ENCODE measurements around the gene NR1D1.
A peak's percentile ranks its signal among the peaks of the same experiment; 100 is the strongest.

The NR1D1 gene

GRCh38 chr17:40111221-40112128 is 11.1 kb upstream of the NR1D1 start:
- DNase-seq, result peak; percentile 85

GRCh38 chr17:40110026-40110845 is 9.8 kb upstream of the NR1D1 start:
- no peak for DNase-seq

- DNase-seq, result no peak
These were observed 8.8 kb upstream of the NR1D1 start for GRCh38 chr17:40108970-40109824.

- DNase-seq, result no peak
These were observed 7.3 kb upstream of the NR1D1 start for GRCh38 chr17:40107522-40108174.

- DNase-seq, result no peak
These were observed 6.6 kb upstream of the NR1D1 start for GRCh38 chr17:40106760-40107521.

GRCh38 chr17:40105861-40106759 is 5.7 kb upstream of the NR1D1 start:
- DNase-seq, result no peak

- no peak for DNase-seq
These were observed 4.5 kb upstream of the NR1D1 start for GRCh38 chr17:40104594-40105486.

GRCh38 chr17:40103688-40104087 is 3.3 kb upstream of the NR1D1 start:
- DNase-seq, result no peak

- no peak for DNase-seq
These were observed 2.8 kb upstream of the NR1D1 start for GRCh38 chr17:40103071-40103661.

- no peak for DNase-seq
These were observed 1.2 kb upstream of the NR1D1 start for GRCh38 chr17:40101367-40102210.

- peak; percentile 96 for DNase-seq
These were observed 429 bp upstream of the NR1D1 start for GRCh38 chr17:40100669-40101366.

- DNase-seq, result no peak
These were observed 570 bp downstream of the NR1D1 start for GRCh38 chr17:40099619-40100418.

- peak; percentile 99 for DNase-seq
These were observed 1.4 kb downstream of the NR1D1 start for GRCh38 chr17:40098846-40099618.

- peak; percentile 37 for DNase-seq
These were observed 2.2 kb downstream of the NR1D1 start for GRCh38 chr17:40097931-40098845.

GRCh38 chr17:40097087-40097486 is 3.3 kb downstream of the NR1D1 start:
- no peak for DNase-seq

All from activated CD4-positive, alpha-beta T cell treated with anti-CD3 and anti-CD28 coated beads, Interleukin-2, Interleukin-6, amounts not matched to agents 100 ng/mL and 50 ng/mL, durations not matched to agents 16 hours and 8 hours (primary cell).